ENCODE results near the gene ZBED6.
"Not testable (repeated sequence)": the region's sequence is repeated elsewhere in the genome, so short reads cannot be mapped to it uniquely, and the experiment has no call there.

ZBED6 gene

GRCh38 chr1:203813581-203814341, 18.3 kb downstream of the ZBED6 start:
- no peak overlapping the region for H3K4me3 ChIP-seq (replicated peaks; ENCODE audit: low read depth, low read length)
- TF ChIP-seq, protein P1, sequence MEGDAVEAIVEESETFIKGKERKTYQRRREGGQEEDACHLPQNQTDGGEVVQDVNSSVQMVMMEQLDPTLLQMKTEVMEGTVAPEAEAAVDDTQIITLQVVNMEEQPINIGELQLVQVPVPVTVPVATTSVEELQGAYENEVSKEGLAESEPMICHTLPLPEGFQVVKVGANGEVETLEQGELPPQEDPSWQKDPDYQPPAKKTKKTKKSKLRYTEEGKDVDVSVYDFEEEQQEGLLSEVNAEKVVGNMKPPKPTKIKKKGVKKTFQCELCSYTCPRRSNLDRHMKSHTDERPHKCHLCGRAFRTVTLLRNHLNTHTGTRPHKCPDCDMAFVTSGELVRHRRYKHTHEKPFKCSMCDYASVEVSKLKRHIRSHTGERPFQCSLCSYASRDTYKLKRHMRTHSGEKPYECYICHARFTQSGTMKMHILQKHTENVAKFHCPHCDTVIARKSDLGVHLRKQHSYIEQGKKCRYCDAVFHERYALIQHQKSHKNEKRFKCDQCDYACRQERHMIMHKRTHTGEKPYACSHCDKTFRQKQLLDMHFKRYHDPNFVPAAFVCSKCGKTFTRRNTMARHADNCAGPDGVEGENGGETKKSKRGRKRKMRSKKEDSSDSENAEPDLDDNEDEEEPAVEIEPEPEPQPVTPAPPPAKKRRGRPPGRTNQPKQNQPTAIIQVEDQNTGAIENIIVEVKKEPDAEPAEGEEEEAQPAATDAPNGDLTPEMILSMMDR (IDR thresholded peaks at IDR 0.05; ENCODE audit: low read length, missing control alignments), result no peak
- no peak for DNase-seq (ENCODE audit: low read depth)

DNA sequence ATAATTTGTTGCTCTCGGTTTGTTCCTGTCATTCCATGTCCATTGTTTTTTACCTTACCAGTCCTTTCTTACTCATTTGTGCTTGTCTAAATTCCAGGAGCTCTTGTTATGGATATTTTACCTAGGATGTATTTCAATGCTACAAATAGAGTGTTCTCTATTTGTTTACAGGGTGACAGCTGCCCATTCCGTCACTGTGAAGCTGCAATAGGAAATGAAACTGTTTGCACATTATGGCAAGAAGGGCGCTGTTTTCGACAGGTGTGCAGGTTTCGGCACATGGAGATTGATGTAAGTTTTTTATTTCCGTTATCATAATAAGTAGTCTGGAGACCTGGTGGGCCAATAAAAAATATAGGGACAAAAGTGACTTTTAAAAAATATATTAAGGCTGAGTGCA, 23.0 kb downstream of the ZBED6 start:
- H3K4me3 ChIP-seq (replicated peaks; ENCODE audit: low read depth, low read length), result no peak overlapping the region
- no peak for DNase-seq (ENCODE audit: low read depth)
- TF ChIP-seq, protein P1 (IDR thresholded peaks at IDR 0.05; ENCODE audit: low read length, missing control alignments), result no peak

DNA sequence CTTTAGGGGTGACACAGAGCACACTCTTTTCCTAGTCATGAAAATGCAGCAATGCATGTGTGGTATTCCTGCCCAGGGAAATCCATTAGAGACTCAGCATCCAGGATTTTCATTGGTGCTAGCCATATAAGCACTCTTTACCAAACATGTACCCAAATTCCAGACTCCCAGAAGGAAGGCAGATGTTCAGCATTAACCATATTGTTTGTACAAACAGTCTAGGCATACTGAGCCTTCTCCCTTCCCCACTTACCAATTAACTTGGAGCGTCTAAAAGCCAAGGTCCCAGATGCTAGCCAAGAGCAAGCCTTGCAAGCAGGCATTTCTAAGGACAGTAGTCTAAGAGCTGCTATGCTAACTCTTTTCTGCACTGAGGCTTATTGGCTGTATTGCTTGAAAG, 27.9 kb downstream of the ZBED6 start:
- no peak overlapping the region for H3K4me3 ChIP-seq (replicated peaks; ENCODE audit: low read depth, low read length)
- TF ChIP-seq, protein P1 (IDR thresholded peaks at IDR 0.05; ENCODE audit: low read length, missing control alignments), result no peak
- no peak for DNase-seq (ENCODE audit: low read depth)

DNA sequence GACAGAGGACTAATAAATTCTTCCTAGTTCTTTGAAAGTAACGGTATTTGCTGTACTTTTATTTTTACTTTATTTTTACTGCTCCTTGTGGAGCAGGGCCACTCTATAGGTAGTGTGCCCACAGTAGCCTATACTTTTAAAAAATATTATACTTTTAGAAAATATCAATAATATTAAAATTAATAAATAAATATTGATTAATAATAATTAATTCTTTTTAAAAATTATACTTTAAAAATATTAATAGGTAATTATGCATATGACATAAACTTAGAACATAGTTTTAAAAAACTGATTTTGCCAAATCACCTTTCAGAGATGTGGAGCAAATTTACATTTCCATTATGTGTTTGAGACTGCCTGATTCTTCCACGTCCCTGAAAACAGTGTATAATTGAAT, 30.8 kb downstream of the ZBED6 start:
- no peak for DNase-seq (ENCODE audit: low read depth)
- TF ChIP-seq, protein P1 (IDR thresholded peaks at IDR 0.05; ENCODE audit: low read length, missing control alignments), result no peak
- H3K4me3 ChIP-seq (replicated peaks; ENCODE audit: low read depth, low read length), result no peak overlapping the region

GRCh38 chr1:203828002-203828401, 32.6 kb downstream of the ZBED6 start:
- no peak for DNase-seq (ENCODE audit: low read depth)
- TF ChIP-seq, protein P1 (IDR thresholded peaks at IDR 0.05; ENCODE audit: low read length, missing control alignments), result no peak
- H3K4me3 ChIP-seq (replicated peaks; ENCODE audit: low read depth, low read length), result no peak overlapping the region

GRCh38 chr1:203828503-203828902, 33.1 kb downstream of the ZBED6 start:
- TF ChIP-seq, protein P1 (IDR thresholded peaks at IDR 0.05; ENCODE audit: low read length, missing control alignments), result no peak
- DNase-seq (ENCODE audit: low read depth), result no peak
- H3K4me3 ChIP-seq (replicated peaks; ENCODE audit: low read depth, low read length), result no peak overlapping the region

DNA sequence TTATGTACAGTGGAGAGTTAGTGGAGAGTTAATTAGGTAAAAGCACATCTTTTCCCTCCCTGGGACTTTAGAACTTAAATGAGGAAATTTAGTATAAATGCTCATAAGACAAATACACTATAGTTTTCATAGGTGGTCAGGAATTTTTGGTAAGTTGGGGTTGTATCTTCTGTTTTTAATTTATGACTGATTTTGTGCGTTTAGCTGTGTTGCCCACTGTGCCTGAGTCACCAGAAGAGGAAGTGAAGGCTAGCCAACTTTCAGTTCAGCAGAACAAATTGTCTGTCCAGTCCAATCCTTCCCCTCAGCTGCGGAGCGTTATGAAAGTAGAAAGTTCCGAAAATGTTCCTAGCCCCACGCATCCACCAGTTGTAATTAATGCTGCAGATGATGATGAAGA, 33.8 kb downstream of the ZBED6 start:
- peak; percentile 10 for DNase-seq (ENCODE audit: low read depth)

More for the DNA sequence above, 33.8 kb downstream of the ZBED6 start:
- H3K4me3 ChIP-seq (replicated peaks; ENCODE audit: low read depth, low read length), result not testable (repeated sequence)
